ENCODE data around the gene CCT6A. TPM values are rescaled to one million over a fixed set of nuclear protein-coding genes. Genes with fewer than 3 reads are reported as not detected.

Gene CCT6A
- total and polyA plus RNA-seq, 9 of the 15 experiments (the other 6 are each of a cell fraction or from before 2014, with no cell fraction given), result 244 to 708 (median 387) TPM

DNA sequence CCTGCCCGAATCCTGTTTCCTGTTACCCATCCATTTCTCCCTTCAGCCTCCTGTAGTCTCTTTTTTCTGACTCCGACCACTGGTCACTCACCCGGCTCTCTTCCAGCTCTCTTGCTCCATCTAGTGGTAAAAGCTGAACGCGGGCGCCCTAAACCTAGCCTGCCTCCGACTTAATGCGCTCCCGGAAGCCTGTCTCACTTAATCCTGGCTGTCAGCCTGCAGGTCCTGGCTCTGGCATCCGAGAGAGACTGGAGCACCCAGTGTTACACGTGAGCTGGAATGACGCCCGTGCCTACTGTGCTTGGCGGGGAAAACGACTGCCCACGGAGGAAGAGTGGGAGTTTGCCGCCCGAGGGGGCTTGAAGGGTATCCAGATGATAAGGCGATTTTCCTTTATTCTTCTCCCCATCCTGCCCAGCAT, 22.8 kb downstream of the CCT6A start (continued):
- TF ChIP-seq, protein P1, sequence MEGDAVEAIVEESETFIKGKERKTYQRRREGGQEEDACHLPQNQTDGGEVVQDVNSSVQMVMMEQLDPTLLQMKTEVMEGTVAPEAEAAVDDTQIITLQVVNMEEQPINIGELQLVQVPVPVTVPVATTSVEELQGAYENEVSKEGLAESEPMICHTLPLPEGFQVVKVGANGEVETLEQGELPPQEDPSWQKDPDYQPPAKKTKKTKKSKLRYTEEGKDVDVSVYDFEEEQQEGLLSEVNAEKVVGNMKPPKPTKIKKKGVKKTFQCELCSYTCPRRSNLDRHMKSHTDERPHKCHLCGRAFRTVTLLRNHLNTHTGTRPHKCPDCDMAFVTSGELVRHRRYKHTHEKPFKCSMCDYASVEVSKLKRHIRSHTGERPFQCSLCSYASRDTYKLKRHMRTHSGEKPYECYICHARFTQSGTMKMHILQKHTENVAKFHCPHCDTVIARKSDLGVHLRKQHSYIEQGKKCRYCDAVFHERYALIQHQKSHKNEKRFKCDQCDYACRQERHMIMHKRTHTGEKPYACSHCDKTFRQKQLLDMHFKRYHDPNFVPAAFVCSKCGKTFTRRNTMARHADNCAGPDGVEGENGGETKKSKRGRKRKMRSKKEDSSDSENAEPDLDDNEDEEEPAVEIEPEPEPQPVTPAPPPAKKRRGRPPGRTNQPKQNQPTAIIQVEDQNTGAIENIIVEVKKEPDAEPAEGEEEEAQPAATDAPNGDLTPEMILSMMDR (IDR thresholded peaks at IDR 0.05 in 2 of 3, conservative IDR thresholded peaks at IDR 0.05 in 1 of 3; ENCODE audit: insufficient read depth in 2 of 3, low read depth in 1 of 3, low read length in 3 of 3), result peak; percentile 86 to 92 (median 88)
- peak; percentile 25 for TF ChIP-seq TBP (optimal IDR thresholded peaks at IDR 0.05; ENCODE audit: low read depth, low read length)
- TF ChIP-seq, protein P2, sequence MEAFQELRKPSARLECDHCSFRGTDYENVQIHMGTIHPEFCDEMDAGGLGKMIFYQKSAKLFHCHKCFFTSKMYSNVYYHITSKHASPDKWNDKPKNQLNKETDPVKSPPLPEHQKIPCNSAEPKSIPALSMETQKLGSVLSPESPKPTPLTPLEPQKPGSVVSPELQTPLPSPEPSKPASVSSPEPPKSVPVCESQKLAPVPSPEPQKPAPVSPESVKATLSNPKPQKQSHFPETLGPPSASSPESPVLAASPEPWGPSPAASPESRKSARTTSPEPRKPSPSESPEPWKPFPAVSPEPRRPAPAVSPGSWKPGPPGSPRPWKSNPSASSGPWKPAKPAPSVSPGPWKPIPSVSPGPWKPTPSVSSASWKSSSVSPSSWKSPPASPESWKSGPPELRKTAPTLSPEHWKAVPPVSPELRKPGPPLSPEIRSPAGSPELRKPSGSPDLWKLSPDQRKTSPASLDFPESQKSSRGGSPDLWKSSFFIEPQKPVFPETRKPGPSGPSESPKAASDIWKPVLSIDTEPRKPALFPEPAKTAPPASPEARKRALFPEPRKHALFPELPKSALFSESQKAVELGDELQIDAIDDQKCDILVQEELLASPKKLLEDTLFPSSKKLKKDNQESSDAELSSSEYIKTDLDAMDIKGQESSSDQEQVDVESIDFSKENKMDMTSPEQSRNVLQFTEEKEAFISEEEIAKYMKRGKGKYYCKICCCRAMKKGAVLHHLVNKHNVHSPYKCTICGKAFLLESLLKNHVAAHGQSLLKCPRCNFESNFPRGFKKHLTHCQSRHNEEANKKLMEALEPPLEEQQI (IDR thresholded peaks at IDR 0.05), result 0 out of 2 replicates have a peak, but pooled peaks have one; percentile 23
- no peak for TF ChIP-seq GATA2 (CRISPR knock-in tag; IDR thresholded peaks at IDR 0.05)
- TF ChIP-seq HCFC1 (IDR thresholded peaks at IDR 0.05; ENCODE audit: low read depth, low read length), result peak; percentile 25; the same call in 1 of the 2 replicates
- TF ChIP-seq, protein P3, sequence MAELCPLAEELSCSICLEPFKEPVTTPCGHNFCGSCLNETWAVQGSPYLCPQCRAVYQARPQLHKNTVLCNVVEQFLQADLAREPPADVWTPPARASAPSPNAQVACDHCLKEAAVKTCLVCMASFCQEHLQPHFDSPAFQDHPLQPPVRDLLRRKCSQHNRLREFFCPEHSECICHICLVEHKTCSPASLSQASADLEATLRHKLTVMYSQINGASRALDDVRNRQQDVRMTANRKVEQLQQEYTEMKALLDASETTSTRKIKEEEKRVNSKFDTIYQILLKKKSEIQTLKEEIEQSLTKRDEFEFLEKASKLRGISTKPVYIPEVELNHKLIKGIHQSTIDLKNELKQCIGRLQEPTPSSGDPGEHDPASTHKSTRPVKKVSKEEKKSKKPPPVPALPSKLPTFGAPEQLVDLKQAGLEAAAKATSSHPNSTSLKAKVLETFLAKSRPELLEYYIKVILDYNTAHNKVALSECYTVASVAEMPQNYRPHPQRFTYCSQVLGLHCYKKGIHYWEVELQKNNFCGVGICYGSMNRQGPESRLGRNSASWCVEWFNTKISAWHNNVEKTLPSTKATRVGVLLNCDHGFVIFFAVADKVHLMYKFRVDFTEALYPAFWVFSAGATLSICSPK (IDR thresholded peaks at IDR 0.05; ENCODE audit: borderline replicate concordance), result peak; percentile 99
- 0 out of 2 replicates have a peak, but pooled peaks have one; percentile 10 for TF ChIP-seq ATF7 (IDR thresholded peaks at IDR 0.05)
- TF ChIP-seq, protein P4, sequence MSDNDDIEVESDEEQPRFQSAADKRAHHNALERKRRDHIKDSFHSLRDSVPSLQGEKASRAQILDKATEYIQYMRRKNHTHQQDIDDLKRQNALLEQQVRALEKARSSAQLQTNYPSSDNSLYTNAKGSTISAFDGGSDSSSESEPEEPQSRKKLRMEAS (CRISPR knock-in tag; IDR thresholded peaks at IDR 0.05), result 0 out of 2 replicates have a peak, but pooled peaks have one; percentile 20
- TF ChIP-seq RAD21 (CRISPR knock-in tag; conservative IDR thresholded peaks at IDR 0.05 in 1 of 2, IDR thresholded peaks at IDR 0.05 in 1 of 2), result peak; percentile 88 to 91
- TF ChIP-seq, protein P5, sequence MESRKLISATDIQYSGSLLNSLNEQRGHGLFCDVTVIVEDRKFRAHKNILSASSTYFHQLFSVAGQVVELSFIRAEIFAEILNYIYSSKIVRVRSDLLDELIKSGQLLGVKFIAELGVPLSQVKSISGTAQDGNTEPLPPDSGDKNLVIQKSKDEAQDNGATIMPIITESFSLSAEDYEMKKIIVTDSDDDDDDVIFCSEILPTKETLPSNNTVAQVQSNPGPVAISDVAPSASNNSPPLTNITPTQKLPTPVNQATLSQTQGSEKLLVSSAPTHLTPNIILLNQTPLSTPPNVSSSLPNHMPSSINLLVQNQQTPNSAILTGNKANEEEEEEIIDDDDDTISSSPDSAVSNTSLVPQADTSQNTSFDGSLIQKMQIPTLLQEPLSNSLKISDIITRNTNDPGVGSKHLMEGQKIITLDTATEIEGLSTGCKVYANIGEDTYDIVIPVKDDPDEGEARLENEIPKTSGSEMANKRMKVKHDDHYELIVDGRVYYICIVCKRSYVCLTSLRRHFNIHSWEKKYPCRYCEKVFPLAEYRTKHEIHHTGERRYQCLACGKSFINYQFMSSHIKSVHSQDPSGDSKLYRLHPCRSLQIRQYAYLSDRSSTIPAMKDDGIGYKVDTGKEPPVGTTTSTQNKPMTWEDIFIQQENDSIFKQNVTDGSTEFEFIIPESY (CRISPR knock-in tag; IDR thresholded peaks at IDR 0.05), result peak; percentile 53; the same call in 1 of the 2 replicates
- TF ChIP-seq SRSF3 (IDR thresholded peaks at IDR 0.05; ENCODE audit: insufficient read depth, low read length), result no peak
